GM19043 (cell line): ENCODE data around the gene NMU.
"Not testable (repeated sequence)": the region's sequence is repeated elsewhere in the genome, so short reads cannot be mapped to it uniquely, and the experiment has no call there.

Source experiments
- ATAC-seq: cut with Tn5 transposase; IDR thresholded peaks from one replicate; pipeline ENCODE4 v1.9.1; 2021; ENCODE audit warnings: low read depth; ENCODE audit not compliant: unreplicated experiment

The NMU gene

GRCh38 chr4:55625835-55626234 is 10.3 kb downstream of the NMU start:
- ATAC-seq: no peak

- not testable (repeated sequence) for ATAC-seq
Observed at GRCh38 chr4:55624063-55624462, 12.0 kb downstream of the NMU start.

DNA sequence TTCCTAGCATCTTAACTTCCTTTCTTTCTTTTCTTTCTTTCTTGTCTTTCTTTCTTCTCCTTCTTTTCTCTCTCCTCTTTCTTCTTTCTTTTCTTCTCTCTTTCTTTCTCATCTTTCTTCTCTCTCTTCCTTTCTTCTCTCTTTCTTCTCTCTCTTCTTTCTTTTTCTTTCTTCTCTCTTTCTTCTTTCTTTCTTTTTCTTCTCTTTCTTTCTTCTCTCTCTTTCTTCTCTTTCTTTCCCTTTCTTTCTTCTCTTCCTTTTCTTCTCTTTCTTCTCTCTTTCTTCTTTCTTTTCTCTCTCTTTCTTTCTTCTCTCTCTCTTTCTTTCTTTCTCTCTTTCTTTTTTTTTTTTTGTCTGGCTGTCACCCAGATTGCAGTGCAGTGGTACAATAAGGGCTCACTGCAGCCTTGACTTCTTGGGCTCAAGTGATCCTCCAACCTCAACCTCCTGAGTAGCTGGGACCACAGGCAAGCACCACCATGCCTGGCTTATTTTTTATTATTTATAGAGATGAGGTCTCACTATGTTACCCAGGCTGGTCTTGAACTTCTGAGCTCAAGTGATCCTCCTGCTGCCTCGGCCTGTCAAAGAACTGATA is 17.5 kb downstream of the NMU start:
- ATAC-seq: no peak

GRCh38 chr4:55617587-55618197 is 18.4 kb downstream of the NMU start:
- ATAC-seq: peak; percentile 97

DNA sequence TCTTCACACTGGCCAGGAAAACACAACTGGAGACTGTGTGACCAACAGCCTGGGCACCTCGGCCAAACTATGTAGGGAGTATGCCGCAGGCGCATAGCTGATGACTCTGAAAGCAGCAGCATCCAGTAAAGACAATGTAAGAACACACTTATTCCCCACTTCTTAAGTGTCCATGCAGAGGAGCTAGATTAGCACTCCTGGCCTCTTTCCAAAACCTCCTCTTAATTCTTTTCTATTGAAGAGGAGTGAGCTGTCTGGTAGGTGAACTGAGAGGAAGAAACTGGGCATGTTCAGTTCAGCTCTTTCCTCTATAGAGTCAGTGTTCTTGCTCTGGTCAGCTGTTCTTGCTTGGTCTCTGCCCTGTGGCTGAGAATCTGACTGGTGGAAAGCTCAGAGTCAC is 21.1 kb downstream of the NMU start:
- no peak for ATAC-seq

- no peak for ATAC-seq
Observed at GRCh38 chr4:55613621-55614020, 22.5 kb downstream of the NMU start.

- ATAC-seq: no peak
Observed at GRCh38 chr4:55612341-55612740, 23.8 kb downstream of the NMU start.

- ATAC-seq: no peak
Observed at GRCh38 chr4:55611358-55612059, 24.6 kb downstream of the NMU start.

- ATAC-seq: no peak
Observed at GRCh38 chr4:55610381-55610780, 25.7 kb downstream of the NMU start.

GRCh38 chr4:55609393-55609866 is 26.7 kb downstream of the NMU start:
- no peak for ATAC-seq

DNA sequence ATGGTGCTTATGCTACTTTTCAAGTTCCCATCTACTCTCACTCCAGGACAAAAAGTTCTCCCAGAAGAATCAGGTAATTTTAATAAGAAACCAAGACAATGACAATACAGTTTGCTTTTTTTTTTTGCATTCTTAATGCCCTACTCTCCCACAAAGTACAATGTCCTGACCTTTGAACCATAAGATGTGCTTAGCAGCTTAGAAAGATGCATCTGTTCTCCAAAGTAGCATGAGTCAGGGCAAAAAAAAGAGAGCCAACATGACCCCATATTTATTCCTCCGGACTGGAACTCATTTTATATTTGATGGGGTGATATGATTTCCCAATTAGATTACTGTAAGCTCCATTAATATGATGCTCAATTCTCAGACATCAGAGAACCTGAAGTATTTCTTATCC is 27.5 kb downstream of the NMU start:
- no peak for ATAC-seq

DNA sequence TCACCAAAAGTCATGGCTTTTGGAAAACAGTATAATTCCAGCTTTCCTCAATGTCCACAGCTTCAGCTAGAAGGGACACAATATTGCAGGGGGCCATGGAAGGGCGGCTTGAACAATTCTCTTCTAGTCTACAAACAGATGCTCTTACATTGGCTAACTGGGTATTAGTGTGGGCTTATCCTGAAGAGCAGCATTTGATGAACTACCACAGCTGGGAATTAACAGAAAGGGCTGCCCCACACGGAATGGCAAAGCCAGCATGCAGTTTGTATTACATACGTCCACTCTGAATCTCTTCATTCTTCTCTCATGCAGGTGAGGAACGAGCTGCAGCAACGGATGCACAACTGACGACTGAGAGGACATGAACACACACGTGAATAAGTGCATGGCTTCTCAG is 31.1 kb downstream of the NMU start:
- ATAC-seq: no peak

- ATAC-seq: no peak
Observed at GRCh38 chr4:55600640-55601039, 35.5 kb downstream of the NMU start.

DNA sequence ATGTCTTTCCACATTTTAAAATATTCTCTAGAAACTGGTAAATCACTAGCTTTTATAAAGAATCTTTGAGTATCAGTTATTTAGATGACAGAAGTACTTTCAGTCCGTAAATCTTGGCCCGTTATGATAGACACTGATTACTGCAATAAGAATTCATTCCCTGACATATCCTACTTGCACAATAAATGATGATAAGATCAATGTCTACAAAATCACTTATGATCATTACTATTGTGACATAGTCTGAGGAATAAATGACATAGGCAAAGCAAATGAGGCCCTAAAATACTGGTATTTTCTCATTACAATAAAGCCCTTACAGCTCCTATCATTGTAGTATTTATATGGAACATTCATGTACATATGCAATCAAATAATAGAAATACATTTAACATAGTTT is 37.5 kb downstream of the NMU start:
- ATAC-seq: no peak

DNA sequence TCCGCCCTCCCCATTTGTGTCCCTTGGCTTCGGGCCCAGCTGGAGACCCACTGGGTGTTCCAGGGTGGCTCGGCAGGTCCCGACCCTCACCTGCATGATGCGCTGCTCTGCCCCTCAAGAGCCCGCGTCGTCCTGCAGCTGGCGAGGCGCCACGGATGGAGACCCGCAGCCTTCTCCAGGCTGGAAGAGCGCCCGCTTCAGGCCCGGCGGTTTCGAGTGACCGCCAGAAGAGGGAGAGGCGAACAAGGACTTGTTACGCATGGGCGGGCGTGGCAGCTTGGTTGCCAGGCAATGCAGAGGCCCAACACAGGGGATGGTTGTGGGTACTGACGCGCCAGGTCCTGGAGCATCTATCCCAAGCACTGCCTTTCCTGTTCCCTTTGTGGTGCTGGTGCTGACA is 44.1 kb downstream of the NMU start, which contains the start of gene PDCL2:
Gene PDCL2 (minus strand): TSS at position 232 of the 400 bp plus-strand sequence. CDS start 136 bp downstream, at position 96.
- no peak for ATAC-seq

DNA sequence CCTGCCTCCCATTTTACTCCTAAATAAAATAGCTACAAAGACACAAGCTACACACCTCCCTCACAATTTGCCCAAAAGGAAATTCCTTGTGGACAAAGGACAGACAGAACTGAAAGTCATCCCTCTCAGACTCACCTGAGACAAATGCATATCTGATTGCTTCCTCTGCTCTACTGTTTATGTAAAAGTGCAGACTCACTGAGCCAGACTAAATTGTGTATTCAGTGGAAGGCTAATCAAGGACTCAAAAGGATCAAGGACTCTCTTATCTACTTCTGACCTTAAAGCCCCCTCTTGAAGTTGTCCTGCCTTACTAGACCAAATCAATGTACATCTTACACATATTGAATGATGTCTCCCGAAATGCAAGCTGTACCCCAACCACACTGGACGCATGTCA is 47.9 kb downstream of the NMU start:
- ATAC-seq: no peak

- ATAC-seq: not testable (repeated sequence)
Observed at GRCh38 chr4:55582773-55583172, 53.3 kb downstream of the NMU start.

- ATAC-seq: no peak
Observed at GRCh38 chr4:55578341-55579010, 57.6 kb downstream of the NMU start.

DNA sequence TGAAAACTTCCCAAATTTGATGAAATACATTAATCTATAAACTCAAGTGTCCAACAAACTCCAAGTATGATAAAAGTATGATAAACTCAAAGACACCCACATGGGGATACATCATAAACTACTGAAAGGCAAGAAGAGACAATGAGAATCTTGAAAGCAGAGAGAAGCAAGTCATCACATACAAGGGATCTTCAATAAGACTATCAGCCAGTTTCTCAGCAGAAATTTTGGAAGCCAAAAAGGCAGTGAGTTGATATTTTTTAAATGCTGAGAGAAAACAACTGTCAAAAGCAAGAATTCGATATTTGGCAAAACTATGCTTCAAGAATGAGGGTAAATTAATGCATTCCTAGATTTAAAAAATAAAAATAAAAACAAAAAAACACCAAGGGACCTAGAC is 60.6 kb downstream of the NMU start:
- no peak for ATAC-seq

DNA sequence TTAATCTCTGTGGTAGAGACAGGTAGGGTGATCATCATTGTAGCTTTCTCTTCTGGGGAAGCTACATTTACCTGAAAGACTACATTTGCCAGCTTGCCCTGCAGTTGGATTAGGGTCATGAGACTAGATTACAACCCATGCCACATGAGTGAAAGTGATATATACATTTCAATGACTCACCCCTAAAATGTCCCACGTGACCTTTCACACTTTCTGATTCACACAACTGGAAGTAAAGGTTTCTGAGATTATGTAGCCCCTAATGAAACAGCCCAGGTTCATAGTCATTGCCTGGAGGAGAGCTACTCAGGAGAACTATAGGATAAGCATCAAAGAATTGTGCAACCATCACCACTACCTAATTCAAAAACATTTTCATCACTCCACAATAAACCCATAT is 61.8 kb downstream of the NMU start:
- no peak for ATAC-seq

DNA sequence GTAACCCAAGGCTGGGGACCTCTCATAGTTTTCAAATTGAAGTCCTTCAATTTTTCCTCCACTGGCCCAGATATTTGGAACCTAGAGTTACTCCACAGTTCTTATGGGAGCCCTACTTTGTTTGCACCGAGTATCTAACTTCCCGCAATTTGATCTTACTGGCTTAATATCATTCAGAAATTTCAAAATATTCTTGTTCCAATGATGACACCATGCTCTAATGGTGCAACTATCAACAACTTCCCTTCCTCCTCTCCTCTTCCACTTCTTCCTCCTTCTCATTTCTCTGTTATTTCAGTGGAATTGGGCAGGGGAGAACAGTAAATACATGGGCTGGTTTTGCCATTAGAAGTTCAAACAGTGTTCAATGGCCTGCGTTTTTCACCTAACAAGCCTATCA is 64.3 kb downstream of the NMU start:
- no peak for ATAC-seq
